ENCODE results near the gene B9D1.

DNA sequence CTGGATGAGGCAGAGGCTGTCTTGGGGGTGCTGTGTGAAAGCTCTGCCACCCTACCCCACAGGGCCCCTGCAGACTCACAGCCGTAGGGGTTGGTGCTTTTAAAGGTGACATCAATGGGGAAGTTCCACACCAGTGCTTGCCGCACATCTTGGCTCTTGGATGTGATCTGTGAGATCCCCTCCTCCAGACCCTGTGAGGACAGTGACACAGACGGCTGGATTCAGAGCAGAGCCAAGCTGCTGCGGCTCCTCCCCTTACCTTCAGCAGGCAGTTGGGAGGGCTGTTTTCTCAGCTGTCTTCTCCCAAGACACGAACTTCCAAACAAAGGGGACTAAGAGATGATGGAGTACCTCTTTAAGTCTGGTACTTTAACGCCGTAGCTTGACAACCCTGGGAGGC, 4.8 kb downstream of the B9D1 start:
- TF ChIP-seq CTCF (IDR thresholded peaks at IDR 0.05) (no peak), RAD21 (IDR thresholded peaks at IDR 0.05; ENCODE audit: low read length) (no peak), JUND (IDR thresholded peaks at IDR 0.05) (no peak), USF2 (IDR thresholded peaks at IDR 0.05; ENCODE audit: borderline replicate concordance, low read depth, low read length) (no peak), FOSL2 (IDR thresholded peaks at IDR 0.05; ENCODE audit: borderline replicate concordance, low read depth) (no peak)
- TF ChIP-seq, protein P1, sequence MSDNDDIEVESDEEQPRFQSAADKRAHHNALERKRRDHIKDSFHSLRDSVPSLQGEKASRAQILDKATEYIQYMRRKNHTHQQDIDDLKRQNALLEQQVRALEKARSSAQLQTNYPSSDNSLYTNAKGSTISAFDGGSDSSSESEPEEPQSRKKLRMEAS (IDR thresholded peaks at IDR 0.05; ENCODE audit: low read depth) = no peak

All from SK-N-SH (cell line).